ENCODE data around the gene TPPP. TPM values are rescaled to one million over a fixed set of nuclear protein-coding genes. Genes with fewer than 3 reads are reported as not detected.

Gene TPPP
- total and polyA plus RNA-seq, 8 donors, result 6.7 to 14.4 (median 8.6) TPM

GRCh38 chr5:611731-612486, 81.2 kb downstream of the TPPP start, which contains the start of gene CEP72:
CEP72 (plus strand) TSS chr5:612340; CDS start chr5:612362, 22 bp downstream.
- Histone ChIP-seq H3K4me1 (peaks cover 0 to 14% of the 10 kb centered on the region in 2 donors), H3K27ac (peak within 1 kb of the TSS in 1 of 2 donors; percentile 13), H3K27me3 (peaks cover under 1 to 21% of the 10 kb centered on the region in 2 donors), H3K9me3 (no peaks in the 10 kb centered on the region), H3K4me3 (peak within 1 kb of the TSS; percentile 78 to 88), H3K36me3 (no peaks in the 10 kb centered on the region)
- ATAC-seq (peak; percentile 95), DNase-seq (peak; percentile 79 to 99 (median 94))
- intact Hi-C loops (cut with DNase I), result no loop called here
- TF ChIP-seq, protein P1, sequence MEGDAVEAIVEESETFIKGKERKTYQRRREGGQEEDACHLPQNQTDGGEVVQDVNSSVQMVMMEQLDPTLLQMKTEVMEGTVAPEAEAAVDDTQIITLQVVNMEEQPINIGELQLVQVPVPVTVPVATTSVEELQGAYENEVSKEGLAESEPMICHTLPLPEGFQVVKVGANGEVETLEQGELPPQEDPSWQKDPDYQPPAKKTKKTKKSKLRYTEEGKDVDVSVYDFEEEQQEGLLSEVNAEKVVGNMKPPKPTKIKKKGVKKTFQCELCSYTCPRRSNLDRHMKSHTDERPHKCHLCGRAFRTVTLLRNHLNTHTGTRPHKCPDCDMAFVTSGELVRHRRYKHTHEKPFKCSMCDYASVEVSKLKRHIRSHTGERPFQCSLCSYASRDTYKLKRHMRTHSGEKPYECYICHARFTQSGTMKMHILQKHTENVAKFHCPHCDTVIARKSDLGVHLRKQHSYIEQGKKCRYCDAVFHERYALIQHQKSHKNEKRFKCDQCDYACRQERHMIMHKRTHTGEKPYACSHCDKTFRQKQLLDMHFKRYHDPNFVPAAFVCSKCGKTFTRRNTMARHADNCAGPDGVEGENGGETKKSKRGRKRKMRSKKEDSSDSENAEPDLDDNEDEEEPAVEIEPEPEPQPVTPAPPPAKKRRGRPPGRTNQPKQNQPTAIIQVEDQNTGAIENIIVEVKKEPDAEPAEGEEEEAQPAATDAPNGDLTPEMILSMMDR (IDR thresholded peaks at IDR 0.05), result no peak

DNA sequence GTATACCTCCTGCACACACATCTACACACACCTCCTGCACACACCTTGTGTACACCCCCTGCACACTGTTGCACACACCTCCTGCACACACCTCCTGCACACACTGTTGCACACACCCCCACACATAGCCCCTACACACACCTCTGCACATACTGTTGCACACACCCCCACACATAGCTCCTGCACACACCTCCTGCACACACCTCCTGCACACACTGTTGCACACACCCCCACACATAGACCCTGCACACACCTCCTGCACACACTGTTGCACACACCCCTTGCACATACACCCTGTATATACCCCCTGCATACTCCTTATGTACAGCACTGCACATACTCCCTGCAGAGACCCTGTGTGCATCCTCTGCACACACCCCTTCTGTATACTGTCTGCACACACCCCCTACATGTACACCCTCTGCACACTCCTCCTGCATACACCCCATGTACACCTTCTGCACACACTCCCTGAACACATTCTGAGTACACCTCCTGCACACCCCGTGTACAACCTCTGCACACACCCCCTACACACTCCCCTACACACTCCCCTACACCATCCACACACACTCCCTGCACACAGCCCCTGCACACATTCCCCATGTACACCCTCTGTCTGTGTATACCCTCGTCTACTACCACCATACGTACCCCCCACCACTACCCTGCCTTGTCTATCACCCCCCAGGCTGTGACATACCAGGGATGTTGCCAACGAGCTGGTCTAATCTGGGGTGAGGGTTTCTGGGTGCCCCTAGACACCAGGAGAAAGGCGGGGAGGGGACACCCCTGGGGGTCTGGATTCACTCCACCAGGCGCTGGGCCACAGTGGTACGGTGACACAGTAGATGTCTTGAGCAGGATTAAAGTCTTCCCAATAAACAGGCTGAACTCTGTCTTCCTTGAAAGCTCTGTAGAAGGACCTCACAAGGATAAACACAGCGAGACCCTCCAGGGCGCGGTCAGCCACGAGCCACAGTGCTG, 82.1 kb downstream of the TPPP start:
- intact Hi-C loops (cut with DNase I), result no loop called here
- H3K36me3 ChIP-seq, result no peaks in the 10 kb centered on the region
- no peak overlapping the region for H3K27ac ChIP-seq
- H3K9me3 ChIP-seq, result no peaks in the 10 kb centered on the region
- peaks cover 4 to 30% of the 10 kb centered on the region in 2 donors for H3K27me3 ChIP-seq
- H3K4me3 ChIP-seq, result peak overlapping the region; percentile 78 to 88
- DNase-seq, result no peak
- ATAC-seq, result no peak
- peaks cover 0 to 14% of the 10 kb centered on the region in 2 donors for H3K4me1 ChIP-seq
- TF ChIP-seq, protein P1 (IDR thresholded peaks at IDR 0.05), result no peak

GRCh38 chr5:610011-610743, 83.0 kb downstream of the TPPP start:
- TF ChIP-seq, protein P1 (IDR thresholded peaks at IDR 0.05), result no peak
- Histone ChIP-seq H3K36me3 (no peaks in the 10 kb centered on the region), H3K9me3 (no peaks in the 10 kb centered on the region), H3K4me1 (peaks cover 0 to 14% of the 10 kb centered on the region in 2 donors), H3K27me3 (peaks cover 4 to 34% of the 10 kb centered on the region in 2 donors), H3K4me3 (no peak overlapping the region), H3K27ac (no peak overlapping the region)
- intact Hi-C loops (cut with DNase I), result no loop called here
- DNase-seq (peak in 1 of 4 donors; percentile 29), ATAC-seq (no peak)

Other genes with a start within 250 kb of the TPPP start
- gene SLC9A3, start 168.9 kb downstream of the TPPP start, total RNA-seq, result 1 to 10 TPM in 1 of 2 donors, under 1 TPM in 1; 0.99 to 1.0 TPM
- 1 to 10 TPM; 2.6 to 4.3 (median 3.2) TPM for gene SLC9A3, start 168.9 kb downstream of the TPPP start, polyA plus RNA-seq (ENCODE audit: insufficient read length in 6 of 6)
- 10 to 100 TPM in 1 of 2 donors, 1 to 10 TPM in 1; 5.5 to 13.1 TPM for gene CEP72, start 81.0 kb downstream of the TPPP start, total RNA-seq
- 10 to 100 TPM in 4 of 6 donors, 1 to 10 TPM in 2; 8.6 to 11.2 (median 10.7) TPM for gene CEP72, start 81.0 kb downstream of the TPPP start, polyA plus RNA-seq (ENCODE audit: insufficient read length in 6 of 6)
- gene ZDHHC11B, start 91.4 kb upstream of the TPPP start, total RNA-seq, result 10 to 100 TPM in 1 of 2 donors, 1 to 10 TPM in 1; 8.4 to 26.4 TPM
- 10 to 100 TPM; 24.0 to 52.3 (median 37.6) TPM for gene ZDHHC11B, start 91.4 kb upstream of the TPPP start, polyA plus RNA-seq (ENCODE audit: insufficient read length in 6 of 6)
- 10 to 100 TPM; 14.6 to 34.9 TPM for gene ZDHHC11, start 157.6 kb upstream of the TPPP start, total RNA-seq
- 10 to 100 TPM; 20.9 to 37.1 (median 25.8) TPM for gene ZDHHC11, start 157.6 kb upstream of the TPPP start, polyA plus RNA-seq (ENCODE audit: insufficient read length in 6 of 6)
- 10 to 100 TPM; 37.9 to 40.8 TPM for gene BRD9, start 199.4 kb upstream of the TPPP start, total RNA-seq
- 10 to 100 TPM; 46.8 to 60.6 (median 51.0) TPM for gene BRD9, start 199.4 kb upstream of the TPPP start, polyA plus RNA-seq (ENCODE audit: insufficient read length in 6 of 6)
- 1 to 10 TPM; 4.3 to 4.5 TPM for gene TRIP13, start 199.5 kb upstream of the TPPP start, total RNA-seq
- gene TRIP13, start 199.5 kb upstream of the TPPP start, polyA plus RNA-seq (ENCODE audit: insufficient read length in 6 of 6), result 10 to 100 TPM in 5 of 6 donors, 1 to 10 TPM in 1; 9.4 to 17.4 (median 14.0) TPM

Measured in left lung (tissue), 10 donors.